Stimulated activated naive CD8-positive, alpha-beta T cell treated with anti-CD3 and anti-CD28 coated beads, Interleukin-15, Interleukin-2, amounts not matched to agents 100 ng/mL and 50 ng/mL, for 24 hours (primary cell): ENCODE measurements around the gene SPACA9.

Experiments used
- H3K27ac Mint-ChIP-seq: one replicate; pipeline ENCODE4 v1.8.0; 2021; ENCODE audit warnings: mild to moderate bottlenecking, mixed read lengths
- H3K27me3 Mint-ChIP-seq: one replicate; pipeline ENCODE4 v1.8.0; 2021; ENCODE audit warnings: mixed read lengths
- H3K36me3 Mint-ChIP-seq: one replicate; pipeline ENCODE4 v1.8.0; 2021; ENCODE audit warnings: low read depth, mixed read lengths
- H3K4me1 Mint-ChIP-seq: one replicate; pipeline ENCODE4 v1.8.0; 2021; ENCODE audit warnings: low read depth, mixed read lengths
- H3K4me3 Mint-ChIP-seq: one replicate; pipeline ENCODE4 v1.8.0; 2021; ENCODE audit warnings: mild to moderate bottlenecking, mixed read lengths
- H3K9me3 Mint-ChIP-seq: one replicate; pipeline ENCODE4 v1.8.0; 2021; ENCODE audit warnings: mixed read lengths

Gene SPACA9

DNA sequence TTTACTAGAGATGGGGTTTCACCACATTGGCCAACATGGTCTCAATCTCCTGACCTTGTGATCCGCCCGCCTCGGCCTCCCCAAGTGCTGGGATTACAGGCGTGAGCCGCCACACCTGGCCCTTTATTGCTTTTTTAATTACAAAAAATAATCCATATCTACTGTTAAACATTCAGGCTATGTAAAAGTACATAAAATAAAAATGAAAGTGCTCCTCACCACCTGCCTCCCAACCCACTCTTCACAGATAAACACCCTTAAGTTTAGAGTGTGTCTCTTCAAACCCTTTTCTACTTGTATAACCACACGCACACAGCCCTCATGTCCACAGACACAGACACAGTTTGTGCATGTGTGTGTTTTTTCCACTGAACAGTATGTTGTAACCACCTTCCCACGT, 49.0 kb downstream of the SPACA9 start:
- no peak overlapping the region for H3K4me3 Mint-ChIP-seq
- H3K27ac Mint-ChIP-seq = no peak overlapping the region
- peaks cover 42% of the 10 kb centered on the region for H3K36me3 Mint-ChIP-seq
- no peaks in the 10 kb centered on the region for H3K9me3 Mint-ChIP-seq
- H3K27me3 Mint-ChIP-seq = no peaks in the 10 kb centered on the region
- H3K4me1 Mint-ChIP-seq = no peaks in the 10 kb centered on the region

DNA sequence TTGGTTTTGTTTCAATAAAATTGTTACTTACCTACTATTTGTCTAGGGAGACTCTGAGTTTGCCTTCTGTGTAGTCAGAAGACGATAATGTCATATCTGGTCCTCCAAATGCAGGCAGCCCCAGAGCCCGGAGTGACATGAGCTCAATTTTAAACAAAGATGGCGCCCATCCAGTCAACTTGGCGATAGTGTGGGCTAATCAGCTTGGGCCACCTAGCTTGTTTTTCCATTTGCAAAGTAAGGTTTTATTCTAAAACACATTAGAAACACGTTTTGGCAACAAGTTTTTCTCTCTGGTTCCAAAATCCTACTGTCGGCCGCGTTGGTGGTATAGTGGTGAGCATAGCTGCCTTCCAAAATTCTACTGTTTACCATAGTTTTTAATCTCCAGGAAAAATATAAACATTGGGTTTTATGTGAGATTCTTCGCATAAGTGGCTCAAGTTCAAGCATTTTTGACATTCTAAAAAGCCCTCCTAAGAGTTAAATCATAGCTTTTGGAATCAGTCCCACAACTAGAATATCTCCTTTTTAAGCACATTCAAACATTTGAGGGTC, 52.6 kb downstream of the SPACA9 start:
- H3K27ac Mint-ChIP-seq = no peak overlapping the region
- H3K4me1 Mint-ChIP-seq = no peaks in the 10 kb centered on the region
- H3K27me3 Mint-ChIP-seq = no peaks in the 10 kb centered on the region
- no peak overlapping the region for H3K4me3 Mint-ChIP-seq
- H3K36me3 Mint-ChIP-seq = peaks cover 32% of the 10 kb centered on the region
- H3K9me3 Mint-ChIP-seq = no peaks in the 10 kb centered on the region

DNA sequence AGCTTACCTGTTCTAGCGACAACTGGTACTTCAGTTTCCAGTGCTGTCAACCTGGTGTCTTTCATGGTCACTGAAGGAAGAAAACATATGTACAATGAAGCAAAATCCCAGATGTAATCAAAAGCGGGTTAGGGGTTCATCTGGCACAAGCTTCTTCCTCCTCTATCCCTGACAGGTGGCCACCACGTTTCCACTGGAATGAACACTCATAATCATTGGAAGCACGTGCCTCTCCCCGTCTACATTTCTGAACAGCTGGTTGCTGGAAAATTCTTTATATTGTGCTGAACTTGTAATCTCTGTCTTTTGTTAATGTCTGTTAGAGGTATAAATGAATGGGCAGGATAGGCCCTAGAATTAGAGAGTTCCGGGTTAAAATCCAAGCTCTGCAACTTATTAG, 56.3 kb downstream of the SPACA9 start:
- H3K27me3 Mint-ChIP-seq = no peaks in the 10 kb centered on the region
- no peak overlapping the region for H3K4me3 Mint-ChIP-seq
- H3K9me3 Mint-ChIP-seq = no peaks in the 10 kb centered on the region
- no peak overlapping the region for H3K27ac Mint-ChIP-seq
- H3K36me3 Mint-ChIP-seq = peaks cover 5% of the 10 kb centered on the region
- no peaks in the 10 kb centered on the region for H3K4me1 Mint-ChIP-seq

DNA sequence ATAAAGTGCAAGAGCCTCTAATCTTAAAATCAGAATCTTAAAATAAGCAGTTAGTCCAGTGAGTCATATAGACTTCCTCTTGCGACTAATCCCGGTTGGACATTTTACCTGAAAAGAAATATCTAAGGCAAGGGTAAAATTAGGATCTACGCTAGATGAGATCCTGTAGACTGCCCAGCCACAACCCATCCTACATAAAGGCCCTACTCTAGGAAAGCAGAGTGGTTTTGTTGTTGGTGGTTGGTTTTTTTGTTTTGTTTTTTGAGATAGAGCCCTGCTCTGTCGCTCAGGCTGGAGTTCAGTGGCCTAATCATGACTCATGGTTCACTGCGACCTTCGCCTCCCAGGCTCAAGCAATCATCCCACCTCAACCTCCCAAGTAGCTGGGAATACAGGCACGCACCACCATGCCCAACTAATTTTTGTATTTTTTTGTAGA, 58.8 kb downstream of the SPACA9 start:
- H3K9me3 Mint-ChIP-seq = no peaks in the 10 kb centered on the region
- H3K27ac Mint-ChIP-seq = no peak overlapping the region
- no peak overlapping the region for H3K4me3 Mint-ChIP-seq
- no peaks in the 10 kb centered on the region for H3K27me3 Mint-ChIP-seq
- H3K36me3 Mint-ChIP-seq = peaks cover 4% of the 10 kb centered on the region
- peaks cover 8% of the 10 kb centered on the region for H3K4me1 Mint-ChIP-seq

DNA sequence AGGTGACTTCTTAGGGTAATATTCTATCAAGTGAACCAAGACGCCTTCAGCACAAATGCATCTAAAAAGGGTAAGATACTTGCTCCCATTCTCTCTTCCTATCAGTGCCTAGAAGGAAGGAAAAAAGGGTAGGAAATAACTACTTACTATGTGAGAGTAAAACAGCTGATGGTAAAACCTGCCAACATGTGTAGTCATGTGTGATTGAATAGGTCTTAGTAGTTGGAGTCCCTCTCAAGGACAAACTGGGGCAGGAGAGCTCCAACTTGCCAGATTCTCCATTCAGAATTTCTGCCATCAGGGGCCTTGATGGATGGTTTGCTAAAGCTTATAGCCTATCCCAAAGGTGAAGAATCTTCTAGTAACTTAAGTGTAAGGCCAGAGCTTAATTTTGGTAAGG, 60.5 kb downstream of the SPACA9 start:
- H3K27me3 Mint-ChIP-seq = no peaks in the 10 kb centered on the region
- no peaks in the 10 kb centered on the region for H3K36me3 Mint-ChIP-seq
- peaks cover 22% of the 10 kb centered on the region for H3K4me1 Mint-ChIP-seq
- H3K4me3 Mint-ChIP-seq = no peak overlapping the region
- no peak overlapping the region for H3K27ac Mint-ChIP-seq
- no peaks in the 10 kb centered on the region for H3K9me3 Mint-ChIP-seq
